Measurements from ENCODE around the gene LAMP2. TPM values are rescaled to one million over a fixed set of nuclear protein-coding genes. Genes with fewer than 3 reads are reported as not detected.
A peak's percentile ranks its signal among the peaks of the same experiment; 100 is the strongest.

LAMP2 gene
- total and polyA plus RNA-seq, 9 of the 15 experiments (the other 6 are each of a cell fraction or from before 2014, with no cell fraction given), result 22.3 to 77.7 (median 48.6) TPM

- no peak for TF ChIP-seq ZBTB40 (IDR thresholded peaks at IDR 0.05)
- TF ChIP-seq ZBTB40 (CRISPR knock-in tag; IDR thresholded peaks at IDR 0.05), result no peak
- TF ChIP-seq ESRRB (CRISPR knock-in tag; IDR thresholded peaks at IDR 0.05; ENCODE audit: borderline replicate concordance), result no peak
- no peak for TF ChIP-seq PCBP2 (IDR thresholded peaks at IDR 0.05; ENCODE audit: low read depth, low read length, poor library complexity, severe bottlenecking)
- no peak for TF ChIP-seq GTF2A2 (tag; IDR thresholded peaks at IDR 0.05)
- no peak for TF ChIP-seq PML (IDR thresholded peaks at IDR 0.05; ENCODE audit: low read length)
- TF ChIP-seq ETV6 (IDR thresholded peaks at IDR 0.05; ENCODE audit: borderline replicate concordance in 1 of 2, low read depth in 2 of 2, low read length in 1 of 2), result no peak
- no peak for TF ChIP-seq ETV6 (CRISPR knock-in tag; IDR thresholded peaks at IDR 0.05; ENCODE audit: borderline replicate concordance)
- TF ChIP-seq, protein P1, sequence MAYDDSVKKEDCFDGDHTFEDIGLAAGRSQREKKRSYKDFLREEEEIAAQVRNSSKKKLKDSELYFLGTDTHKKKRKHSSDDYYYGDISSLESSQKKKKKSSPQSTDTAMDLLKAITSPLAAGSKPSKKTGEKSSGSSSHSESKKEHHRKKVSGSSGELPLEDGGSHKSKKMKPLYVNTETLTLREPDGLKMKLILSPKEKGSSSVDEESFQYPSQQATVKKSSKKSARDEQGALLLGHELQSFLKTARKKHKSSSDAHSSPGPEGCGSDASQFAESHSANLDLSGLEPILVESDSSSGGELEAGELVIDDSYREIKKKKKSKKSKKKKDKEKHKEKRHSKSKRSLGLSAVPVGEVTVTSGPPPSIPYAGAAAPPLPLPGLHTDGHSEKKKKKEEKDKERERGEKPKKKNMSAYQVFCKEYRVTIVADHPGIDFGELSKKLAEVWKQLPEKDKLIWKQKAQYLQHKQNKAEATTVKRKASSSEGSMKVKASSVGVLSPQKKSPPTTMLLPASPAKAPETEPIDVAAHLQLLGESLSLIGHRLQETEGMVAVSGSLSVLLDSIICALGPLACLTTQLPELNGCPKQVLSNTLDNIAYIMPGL (CRISPR knock-in tag; IDR thresholded peaks at IDR 0.05), result no peak
- TF ChIP-seq ZNF707 (CRISPR knock-in tag; conservative IDR thresholded peaks at IDR 0.05), result no peak
- no peak for TF ChIP-seq RFX5 (IDR thresholded peaks at IDR 0.05; ENCODE audit: low read depth, low read length)
- peak; percentile 90 for TF ChIP-seq FOSL1 (tag; conservative IDR thresholded peaks at IDR 0.05)
- no peak for TF ChIP-seq CBX3 (IDR thresholded peaks at IDR 0.05; ENCODE audit: borderline replicate concordance in 1 of 2, low read length in 2 of 2)
- no peak for TF ChIP-seq NR2C1 (IDR thresholded peaks at IDR 0.05)
- TF ChIP-seq NR2C1 (tag; IDR thresholded peaks at IDR 0.05), result no peak
- no peak for TF ChIP-seq SMAD4 (CRISPR knock-in tag; conservative IDR thresholded peaks at IDR 0.05)
- TF ChIP-seq, protein P2, sequence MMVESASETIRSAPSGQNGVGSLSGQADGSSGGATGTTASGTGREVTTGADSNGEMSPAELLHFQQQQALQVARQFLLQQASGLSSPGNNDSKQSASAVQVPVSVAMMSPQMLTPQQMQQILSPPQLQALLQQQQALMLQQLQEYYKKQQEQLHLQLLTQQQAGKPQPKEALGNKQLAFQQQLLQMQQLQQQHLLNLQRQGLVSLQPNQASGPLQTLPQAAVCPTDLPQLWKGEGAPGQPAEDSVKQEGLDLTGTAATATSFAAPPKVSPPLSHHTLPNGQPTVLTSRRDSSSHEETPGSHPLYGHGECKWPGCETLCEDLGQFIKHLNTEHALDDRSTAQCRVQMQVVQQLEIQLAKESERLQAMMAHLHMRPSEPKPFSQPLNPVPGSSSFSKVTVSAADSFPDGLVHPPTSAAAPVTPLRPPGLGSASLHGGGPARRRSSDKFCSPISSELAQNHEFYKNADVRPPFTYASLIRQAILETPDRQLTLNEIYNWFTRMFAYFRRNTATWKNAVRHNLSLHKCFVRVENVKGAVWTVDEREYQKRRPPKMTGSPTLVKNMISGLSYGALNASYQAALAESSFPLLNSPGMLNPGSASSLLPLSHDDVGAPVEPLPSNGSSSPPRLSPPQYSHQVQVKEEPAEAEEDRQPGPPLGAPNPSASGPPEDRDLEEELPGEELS (CRISPR knock-in tag; IDR thresholded peaks at IDR 0.05; ENCODE audit: borderline replicate concordance), result no peak
These were observed 15.1 kb downstream of the LAMP2 start (continued) for GRCh38 chrX:120453985-120454384.

Measured in K562 (cell line).